ENCODE results near the gene COG5.

DNA sequence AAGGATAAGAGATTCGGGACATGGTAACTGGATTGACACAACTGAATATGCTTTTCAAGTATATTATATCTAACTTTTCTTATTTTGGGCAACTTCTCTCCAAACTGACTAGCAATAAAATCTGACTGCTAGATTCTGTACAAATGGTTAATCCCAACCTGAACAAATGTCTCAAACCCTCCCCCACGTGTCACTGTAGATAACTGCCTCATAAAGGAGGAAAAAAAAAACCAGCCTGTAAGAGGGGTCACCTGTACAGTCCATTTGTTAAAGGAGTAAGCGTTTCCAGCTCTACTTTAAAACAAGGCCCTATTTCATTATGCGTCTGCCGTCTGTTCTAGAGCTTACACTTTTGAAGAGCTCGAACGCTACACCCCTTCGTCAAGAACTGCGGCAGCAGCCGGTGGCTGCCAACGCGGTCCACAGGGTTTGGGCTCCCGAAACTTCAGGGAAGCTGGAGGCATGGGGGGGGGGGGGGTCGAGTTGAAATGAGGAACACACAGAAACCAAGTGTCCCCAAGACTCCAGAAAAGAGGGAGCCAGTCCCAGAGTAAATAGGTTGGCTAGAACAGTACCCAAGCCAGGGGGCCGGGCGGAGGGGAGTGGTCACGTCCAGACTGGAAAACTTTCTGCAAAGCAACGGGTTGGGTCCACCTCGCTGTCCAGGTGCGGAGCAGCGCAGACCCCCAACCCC lies 492 bp downstream of the COG5 start:
- TF ChIP-seq, protein P1, sequence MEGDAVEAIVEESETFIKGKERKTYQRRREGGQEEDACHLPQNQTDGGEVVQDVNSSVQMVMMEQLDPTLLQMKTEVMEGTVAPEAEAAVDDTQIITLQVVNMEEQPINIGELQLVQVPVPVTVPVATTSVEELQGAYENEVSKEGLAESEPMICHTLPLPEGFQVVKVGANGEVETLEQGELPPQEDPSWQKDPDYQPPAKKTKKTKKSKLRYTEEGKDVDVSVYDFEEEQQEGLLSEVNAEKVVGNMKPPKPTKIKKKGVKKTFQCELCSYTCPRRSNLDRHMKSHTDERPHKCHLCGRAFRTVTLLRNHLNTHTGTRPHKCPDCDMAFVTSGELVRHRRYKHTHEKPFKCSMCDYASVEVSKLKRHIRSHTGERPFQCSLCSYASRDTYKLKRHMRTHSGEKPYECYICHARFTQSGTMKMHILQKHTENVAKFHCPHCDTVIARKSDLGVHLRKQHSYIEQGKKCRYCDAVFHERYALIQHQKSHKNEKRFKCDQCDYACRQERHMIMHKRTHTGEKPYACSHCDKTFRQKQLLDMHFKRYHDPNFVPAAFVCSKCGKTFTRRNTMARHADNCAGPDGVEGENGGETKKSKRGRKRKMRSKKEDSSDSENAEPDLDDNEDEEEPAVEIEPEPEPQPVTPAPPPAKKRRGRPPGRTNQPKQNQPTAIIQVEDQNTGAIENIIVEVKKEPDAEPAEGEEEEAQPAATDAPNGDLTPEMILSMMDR (conservative IDR thresholded peaks at IDR 0.05; ENCODE audit: low read depth, low read length): no peak
- TF ChIP-seq POLR2A (IDR thresholded peaks at IDR 0.05; ENCODE audit: low read depth, low read length): no peak
- TF ChIP-seq BHLHE40 (IDR thresholded peaks at IDR 0.05; ENCODE audit: low read depth, low read length): no peak
- TF ChIP-seq MXI1 (IDR thresholded peaks at IDR 0.05; ENCODE audit: borderline replicate concordance, low read depth, low read length): 0 out of 2 replicates have a peak, but pooled peaks have one; percentile 3
- TF ChIP-seq, protein P2, sequence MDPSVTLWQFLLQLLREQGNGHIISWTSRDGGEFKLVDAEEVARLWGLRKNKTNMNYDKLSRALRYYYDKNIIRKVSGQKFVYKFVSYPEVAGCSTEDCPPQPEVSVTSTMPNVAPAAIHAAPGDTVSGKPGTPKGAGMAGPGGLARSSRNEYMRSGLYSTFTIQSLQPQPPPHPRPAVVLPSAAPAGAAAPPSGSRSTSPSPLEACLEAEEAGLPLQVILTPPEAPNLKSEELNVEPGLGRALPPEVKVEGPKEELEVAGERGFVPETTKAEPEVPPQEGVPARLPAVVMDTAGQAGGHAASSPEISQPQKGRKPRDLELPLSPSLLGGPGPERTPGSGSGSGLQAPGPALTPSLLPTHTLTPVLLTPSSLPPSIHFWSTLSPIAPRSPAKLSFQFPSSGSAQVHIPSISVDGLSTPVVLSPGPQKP (IDR thresholded peaks at IDR 0.05; ENCODE audit: borderline replicate concordance, low read depth, low read length): no peak
- no peak for TF ChIP-seq MAZ (IDR thresholded peaks at IDR 0.05; ENCODE audit: borderline replicate concordance, low read depth, low read length)

All from IMR-90 (cell line).